Measurements from ENCODE around the gene CCDC40.

CCDC40 gene

GRCh38 chr17:80123791-80124190, 87.3 kb downstream of the CCDC40 start:
- no peak for TF ChIP-seq FOXP2 (optimal IDR thresholded peaks at IDR 0.05; ENCODE audit: borderline replicate concordance, extremely low read depth, extremely low read length, insufficient read depth)
- TF ChIP-seq SIN3A (IDR thresholded peaks at IDR 0.05; ENCODE audit: borderline replicate concordance, insufficient read depth, low read length): no peak
- TF ChIP-seq POLR2AphosphoS5 (IDR thresholded peaks at IDR 0.05; ENCODE audit: low read depth, low read length): no peak
- TF ChIP-seq REST (IDR thresholded peaks at IDR 0.05; ENCODE audit: insufficient read depth in 1 of 2, low read depth in 2 of 2, low read length in 2 of 2): no peak
- no peak for TF ChIP-seq TAF1 (IDR thresholded peaks at IDR 0.05; ENCODE audit: borderline replicate concordance, insufficient read depth, low read length)

GRCh38 chr17:80124351-80124981, 88.0 kb downstream of the CCDC40 start:
- TF ChIP-seq TAF1 (IDR thresholded peaks at IDR 0.05; ENCODE audit: borderline replicate concordance, insufficient read depth, low read length): no peak
- TF ChIP-seq SIN3A (IDR thresholded peaks at IDR 0.05; ENCODE audit: borderline replicate concordance, insufficient read depth, low read length): no peak
- TF ChIP-seq FOXP2 (optimal IDR thresholded peaks at IDR 0.05; ENCODE audit: borderline replicate concordance, extremely low read depth, extremely low read length, insufficient read depth): no peak
- no peak for TF ChIP-seq POLR2AphosphoS5 (IDR thresholded peaks at IDR 0.05; ENCODE audit: low read depth, low read length)
- TF ChIP-seq REST (IDR thresholded peaks at IDR 0.05; ENCODE audit: insufficient read depth in 1 of 2, low read depth in 2 of 2, low read length in 2 of 2): no peak

- TF ChIP-seq TAF1 (IDR thresholded peaks at IDR 0.05; ENCODE audit: borderline replicate concordance, insufficient read depth, low read length) (no peak), SIN3A (IDR thresholded peaks at IDR 0.05; ENCODE audit: borderline replicate concordance, insufficient read depth, low read length) (no peak), POLR2AphosphoS5 (IDR thresholded peaks at IDR 0.05; ENCODE audit: low read depth, low read length) (no peak), REST (IDR thresholded peaks at IDR 0.05; ENCODE audit: insufficient read depth in 1 of 2, low read depth in 2 of 2, low read length in 2 of 2) (no peak), FOXP2 (optimal IDR thresholded peaks at IDR 0.05; ENCODE audit: borderline replicate concordance, extremely low read depth, extremely low read length, insufficient read depth) (no peak)
These were observed 89.4 kb downstream of the CCDC40 start for GRCh38 chr17:80125656-80126448.

- no peak for TF ChIP-seq POLR2AphosphoS5 (IDR thresholded peaks at IDR 0.05; ENCODE audit: low read depth, low read length)
- TF ChIP-seq FOXP2 (optimal IDR thresholded peaks at IDR 0.05; ENCODE audit: borderline replicate concordance, extremely low read depth, extremely low read length, insufficient read depth): no peak
- no peak for TF ChIP-seq REST (IDR thresholded peaks at IDR 0.05; ENCODE audit: insufficient read depth in 1 of 2, low read depth in 2 of 2, low read length in 2 of 2)
- no peak for TF ChIP-seq TAF1 (IDR thresholded peaks at IDR 0.05; ENCODE audit: borderline replicate concordance, insufficient read depth, low read length)
- no peak for TF ChIP-seq SIN3A (IDR thresholded peaks at IDR 0.05; ENCODE audit: borderline replicate concordance, insufficient read depth, low read length)
These were observed 89.9 kb downstream of the CCDC40 start for GRCh38 chr17:80126449-80126715.

All from PFSK-1 (cell line).